K562 (cell line): ENCODE data around the gene SGSM2. TPM values are rescaled to one million over a fixed set of nuclear protein-coding genes. Genes with fewer than 3 reads are reported as not detected.

Experiments used
- AFF4 ChIP-seq: sonication (generic); formaldehyde crosslinking; IDR thresholded peaks from 2 replicates; pipeline ENCODE4 v1.8.0; 2023; ENCODE audit warnings: mild to moderate bottlenecking, missing genetic modification reagents
- ARID3B ChIP-seq: fragments of 250-450 bp; sonication (Bioruptor Pico); IDR thresholded peaks from 2 replicates; pipeline ENCODE4 v1.4.0; 2020; ENCODE audit warnings: borderline replicate concordance
- FOXK2 ChIP-seq, 2 experiments: fragments of 450-650 bp; IDR thresholded peaks in 1 of 2; conservative IDR thresholded peaks in 1 of 2; 2 replicates each; pipeline ENCODE4 v1.6.1; 2016; ENCODE audit warnings: low read depth in 2 of 2, mild to moderate bottlenecking in 1 of 2
- KLF13 ChIP-seq: fragments of 450-650 bp; IDR thresholded peaks from 2 replicates; pipeline ENCODE4 v1.6.1; 2016; ENCODE audit warnings: missing genetic modification characterization, low read depth, mild to moderate bottlenecking, missing compliant biosample characterization, moderate library complexity, borderline replicate concordance
- NR2C1 ChIP-seq, 2 experiments: fragments of 450-650 bp; IDR thresholded peaks; 2 replicates each; pipeline ENCODE4 v1.6.1; 2017; ENCODE audit warnings: mild to moderate bottlenecking in 2 of 2, antibody characterized with exemption in 1 of 2, inconsistent platforms in 1 of 2, missing compliant biosample characterization in 1 of 2, missing genetic modification characterization in 1 of 2
- POLR2AphosphoS5 ChIP-seq: IDR thresholded peaks from 2 replicates; pipeline ENCODE4 v1.6.1; 2011; ENCODE audit warnings: mild to moderate bottlenecking, low read depth, low read length, moderate library complexity; ENCODE audit not compliant: control insufficient read depth, insufficient read depth
- PRDM10 ChIP-seq: fragments of 450-650 bp; IDR thresholded peaks from 2 replicates; pipeline ENCODE4 v1.6.1; 2018; ENCODE audit not compliant: partially characterized antibody
- RBM15 ChIP-seq: fragments of 200-400 bp; formaldehyde crosslinking; IDR thresholded peaks from 2 replicates; pipeline ENCODE4 v1.6.1; 2018; ENCODE audit warnings: mild to moderate bottlenecking, low read length, moderate library complexity; ENCODE audit not compliant: insufficient read depth
- SREBF1 ChIP-seq: fragments of 150-350 bp; IDR thresholded peaks from 2 replicates; pipeline ENCODE4 v1.6.1; 2014; ENCODE audit warnings: antibody characterized with exemption, low read depth, low read length, borderline replicate concordance
- SREBF2 ChIP-seq: sonication (generic); formaldehyde crosslinking; IDR thresholded peaks from 2 replicates; pipeline ENCODE4 v1.4.0; 2020; ENCODE audit warnings: mild to moderate bottlenecking, missing genetic modification reagents
- SRSF1 ChIP-seq: fragments of 200-400 bp; formaldehyde crosslinking; IDR thresholded peaks from 2 replicates; pipeline ENCODE4 v1.6.1; 2017; ENCODE audit warnings: mild to moderate bottlenecking, low read depth, low read length, moderate library complexity
- TCF7 ChIP-seq: sonication (generic); IDR thresholded peaks from 2 replicates; pipeline ENCODE4 v1.6.1; 2016; ENCODE audit warnings: antibody characterized with exemption, borderline replicate concordance
- ZKSCAN3 ChIP-seq: fragments of 250-450 bp; sonication (Bioruptor Pico); IDR thresholded peaks from 2 replicates; pipeline ENCODE4 v1.4.0; 2020
- polyA plus RNA-seq, 8 experiments: library from polyadenylated mRNA; depleted of rRNA in 4 of 8; stranded (reverse) in 5 of 8; unstranded in 3 of 8; fragments of >200 nt; fragmentation: Nextera tagmentation in 2 of 8; fragmentation: Illumina TruSeq in 1 of 8; extraction: Ambion mirVana in 2 of 8; extraction: Trizol in 1 of 8; gene quantifications; 2 replicates each; pipeline versions ENCODE4 v1.2.1 to v1.2.3, GENCODE V29; 2011 to 2014; ENCODE audit warnings: inconsistent platforms in 1 of 8, missing spikeins in 1 of 8
- total RNA-seq, 7 experiments: library from RNA; depleted of rRNA in 6 of 7; stranded (reverse); fragments of >200 nt in 6 of 7; fragmentation: Illumina TruSeq in 2 of 7; extraction: Trizol in 2 of 7; gene quantifications; 2 replicates each; pipeline versions ENCODE4 v1.2.1 to v1.2.3, GENCODE V29; 2011 to 2021; ENCODE audit warnings: low replicate concordance in 1 of 7
- TF ChIP-seq, protein P1 (sequence below): fragments of 450-650 bp; IDR thresholded peaks from 2 replicates; pipeline ENCODE4 v1.6.1; 2016; ENCODE audit warnings: antibody characterized with exemption

SGSM2 gene
- total and polyA plus RNA-seq, 9 of the 15 experiments (the other 6 are each of a cell fraction or from before 2014, with no cell fraction given): 0.20 to 26.3 (median 14.8) TPM

GRCh38 chr17:2399572-2400473 is 62.5 kb downstream of the SGSM2 start (continued):
- TF ChIP-seq AFF4 (peak; percentile 24; the same call in 1 of the 2 replicates), SREBF2 (CRISPR knock-in tag) (no peak), ARID3B (CRISPR knock-in tag) (no peak), FOXK2 (conservative IDR thresholded peaks at IDR 0.05 in 1 of 2, IDR thresholded peaks at IDR 0.05 in 1 of 2; ENCODE audit: low read depth in 2 of 2) (peak; percentile 39 to 70; a peak in 2 of 4 replicates), NR2C1 (IDR thresholded peaks at IDR 0.05) (no peak), NR2C1 (tag; IDR thresholded peaks at IDR 0.05) (no peak), KLF13 (tag) (no peak), SREBF1 (no peak), ZKSCAN3 (CRISPR knock-in tag) (no peak), TCF7 (0 out of 2 replicates have a peak, but pooled peaks have one; percentile 17), RBM15 (no peak), POLR2AphosphoS5 (no peak; the same call in none of the 2 replicates), PRDM10 (peak; percentile 69), SRSF1 (no peak)
- TF ChIP-seq, protein P1, sequence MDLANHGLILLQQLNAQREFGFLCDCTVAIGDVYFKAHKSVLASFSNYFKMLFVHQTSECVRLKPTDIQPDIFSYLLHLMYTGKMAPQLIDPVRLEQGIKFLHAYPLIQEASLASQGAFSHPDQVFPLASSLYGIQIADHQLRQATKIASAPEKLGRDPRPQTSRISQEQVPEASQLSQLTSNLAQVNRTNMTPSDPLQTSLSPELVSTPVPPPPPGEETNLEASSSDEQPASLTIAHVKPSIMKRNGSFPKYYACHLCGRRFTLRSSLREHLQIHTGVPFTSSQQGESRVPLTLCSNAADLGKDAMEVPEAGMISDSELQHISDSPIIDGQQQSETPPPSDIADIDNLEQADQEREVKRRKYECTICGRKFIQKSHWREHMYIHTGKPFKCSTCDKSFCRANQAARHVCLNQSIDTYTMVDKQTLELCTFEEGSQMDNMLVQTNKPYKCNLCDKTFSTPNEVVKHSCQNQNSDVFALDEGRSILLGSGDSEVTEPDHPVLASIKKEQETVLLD: peak; percentile 90
